ENCODE data around the gene TACR2. TPM values are rescaled to one million over a fixed set of nuclear protein-coding genes. Genes with fewer than 3 reads are reported as not detected.

Gene TACR2
- total RNA-seq, 2 donors from 2014 or later = not detected

DNA sequence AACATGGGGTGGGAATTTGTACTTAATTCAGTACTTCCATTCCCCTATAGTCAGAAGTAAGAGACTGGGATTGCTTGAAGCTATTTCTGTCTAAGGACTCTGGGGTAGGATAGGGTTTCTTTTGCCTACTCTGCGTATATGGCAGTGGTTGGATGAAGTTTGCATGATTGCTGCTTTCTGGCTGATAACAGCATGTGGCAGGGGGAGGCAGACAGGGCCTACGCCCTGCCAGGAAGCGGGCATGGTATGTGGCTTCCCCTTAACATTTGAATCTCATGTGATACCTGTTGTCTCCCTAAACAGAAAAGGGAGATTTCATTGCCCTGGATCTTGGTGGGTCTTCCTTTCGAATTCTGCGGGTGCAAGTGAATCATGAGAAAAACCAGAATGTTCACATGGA, 57.1 kb downstream of the TACR2 start:
- H3K9ac ChIP-seq (ENCODE audit: extremely low read depth, low read length, poor library complexity, severe bottlenecking) = no peak overlapping the region
- Mint-ChIP-seq H3K36me3 (ENCODE audit: low read depth) (peaks cover 4% of the 10 kb centered on the region), H3K27ac (no peak overlapping the region), H3K27me3 (ENCODE audit: insufficient read depth) (no peaks in the 10 kb centered on the region), H3K4me3 (no peak overlapping the region), H3K4me1 (peaks cover 11% of the 10 kb centered on the region), H3K9me3 (no peaks in the 10 kb centered on the region)
- TF ChIP-seq, protein P1, sequence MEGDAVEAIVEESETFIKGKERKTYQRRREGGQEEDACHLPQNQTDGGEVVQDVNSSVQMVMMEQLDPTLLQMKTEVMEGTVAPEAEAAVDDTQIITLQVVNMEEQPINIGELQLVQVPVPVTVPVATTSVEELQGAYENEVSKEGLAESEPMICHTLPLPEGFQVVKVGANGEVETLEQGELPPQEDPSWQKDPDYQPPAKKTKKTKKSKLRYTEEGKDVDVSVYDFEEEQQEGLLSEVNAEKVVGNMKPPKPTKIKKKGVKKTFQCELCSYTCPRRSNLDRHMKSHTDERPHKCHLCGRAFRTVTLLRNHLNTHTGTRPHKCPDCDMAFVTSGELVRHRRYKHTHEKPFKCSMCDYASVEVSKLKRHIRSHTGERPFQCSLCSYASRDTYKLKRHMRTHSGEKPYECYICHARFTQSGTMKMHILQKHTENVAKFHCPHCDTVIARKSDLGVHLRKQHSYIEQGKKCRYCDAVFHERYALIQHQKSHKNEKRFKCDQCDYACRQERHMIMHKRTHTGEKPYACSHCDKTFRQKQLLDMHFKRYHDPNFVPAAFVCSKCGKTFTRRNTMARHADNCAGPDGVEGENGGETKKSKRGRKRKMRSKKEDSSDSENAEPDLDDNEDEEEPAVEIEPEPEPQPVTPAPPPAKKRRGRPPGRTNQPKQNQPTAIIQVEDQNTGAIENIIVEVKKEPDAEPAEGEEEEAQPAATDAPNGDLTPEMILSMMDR (conservative IDR thresholded peaks at IDR 0.05) = no peak
- no peaks in the 10 kb centered on the region for H3K9me3 ChIP-seq (ENCODE audit: control insufficient read depth, low read length)
- no peak overlapping the region for H3K27ac ChIP-seq (ENCODE audit: low read depth, low read length)
- H3K36me3 ChIP-seq (ENCODE audit: control insufficient read depth, insufficient read depth, low read length) = no peaks in the 10 kb centered on the region
- no peaks in the 10 kb centered on the region for H3K4me1 ChIP-seq (ENCODE audit: control insufficient read depth, insufficient read depth, low read length)
- no peak overlapping the region for H3K4me3 ChIP-seq (ENCODE audit: low read length)
- no peaks in the 10 kb centered on the region for H3K27me3 ChIP-seq (ENCODE audit: control insufficient read depth, insufficient read depth, low read length, poor library complexity, severe bottlenecking)
- DNase-seq = no peak
- WGBS, 2 experiments (ENCODE audit: insufficient coverage in 1 of 2, insufficient read length in 1 of 2) = 91 to 92% methylated on average over 5 of the region's 5 CpGs

DNA sequence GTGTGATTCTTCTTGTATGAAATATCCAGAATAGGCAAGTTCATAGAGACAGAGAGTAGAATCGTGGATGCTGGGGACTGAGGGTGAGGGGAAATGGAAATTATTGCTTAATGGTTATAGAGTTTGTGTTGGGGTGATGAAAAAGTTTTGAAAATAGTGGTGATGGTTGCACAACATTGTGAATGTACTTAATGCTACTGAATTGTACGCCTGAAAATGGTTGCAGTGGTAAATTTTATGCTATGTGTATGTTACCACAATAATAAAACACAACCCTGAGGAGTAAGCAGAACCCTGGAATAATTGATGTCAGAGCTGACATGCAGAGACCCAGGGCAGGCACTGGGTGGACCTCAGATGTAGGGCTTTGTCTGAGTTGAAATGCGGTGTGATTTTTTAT, 57.6 kb downstream of the TACR2 start:
- Histone ChIP-seq H3K9ac (ENCODE audit: extremely low read depth, low read length, poor library complexity, severe bottlenecking) (no peak overlapping the region), H3K27ac (ENCODE audit: low read depth, low read length) (no peak overlapping the region), H3K36me3 (ENCODE audit: control insufficient read depth, insufficient read depth, low read length) (no peaks in the 10 kb centered on the region), H3K4me1 (ENCODE audit: control insufficient read depth, insufficient read depth, low read length) (no peaks in the 10 kb centered on the region), H3K27me3 (ENCODE audit: control insufficient read depth, insufficient read depth, low read length, poor library complexity, severe bottlenecking) (no peaks in the 10 kb centered on the region), H3K9me3 (ENCODE audit: control insufficient read depth, low read length) (no peaks in the 10 kb centered on the region), H3K4me3 (ENCODE audit: low read length) (no peak overlapping the region)
- 92 to 93% methylated on average over 2 to 3 of the region's 3 CpGs for WGBS, 2 experiments (ENCODE audit: insufficient coverage in 1 of 2, insufficient read length in 1 of 2)
- TF ChIP-seq, protein P1 (conservative IDR thresholded peaks at IDR 0.05) = no peak
- Mint-ChIP-seq H3K27me3 (ENCODE audit: insufficient read depth) (no peaks in the 10 kb centered on the region), H3K4me1 (peaks cover 11% of the 10 kb centered on the region), H3K9me3 (no peaks in the 10 kb centered on the region), H3K4me3 (no peak overlapping the region), H3K27ac (peak overlapping the region; percentile 28), H3K36me3 (ENCODE audit: low read depth) (peaks cover 4% of the 10 kb centered on the region)
- DNase-seq = no peak

DNA sequence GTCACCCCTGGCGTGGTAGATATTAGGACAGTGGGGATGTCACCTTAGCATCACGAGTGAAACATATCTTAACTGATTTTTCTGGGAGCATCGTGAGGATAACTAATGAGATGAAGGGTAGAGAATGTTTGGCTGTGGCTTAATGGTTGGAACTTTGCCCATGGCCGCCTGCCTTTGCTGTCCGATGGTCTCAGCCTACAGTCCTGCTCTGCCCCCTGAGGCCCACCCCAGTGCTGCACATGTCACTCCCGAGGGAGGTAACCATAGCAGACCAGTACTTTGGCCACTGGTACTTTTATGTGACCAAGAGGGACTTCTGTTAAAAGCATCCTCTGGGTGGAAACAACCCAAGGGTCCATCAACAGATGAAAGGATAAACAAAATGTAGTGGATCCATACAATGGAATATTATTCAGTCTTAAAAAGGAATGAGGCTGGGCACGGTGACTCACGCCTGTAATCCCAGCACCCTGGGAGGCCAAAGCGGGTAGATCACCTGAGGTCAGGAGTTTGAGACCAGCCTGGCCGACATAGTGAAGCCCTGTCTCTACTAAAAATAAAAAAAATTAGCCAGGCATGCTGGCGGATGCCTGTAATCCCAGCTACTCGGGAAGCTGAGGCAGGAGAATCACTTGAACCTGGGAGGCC, 58.4 kb downstream of the TACR2 start:
- Histone ChIP-seq H3K27ac (ENCODE audit: low read depth, low read length) (no peak overlapping the region), H3K27me3 (ENCODE audit: control insufficient read depth, insufficient read depth, low read length, poor library complexity, severe bottlenecking) (no peaks in the 10 kb centered on the region), H3K4me3 (ENCODE audit: low read length) (no peak overlapping the region), H3K4me1 (ENCODE audit: control insufficient read depth, insufficient read depth, low read length) (no peaks in the 10 kb centered on the region), H3K9ac (ENCODE audit: extremely low read depth, low read length, poor library complexity, severe bottlenecking) (no peak overlapping the region), H3K36me3 (ENCODE audit: control insufficient read depth, insufficient read depth, low read length) (no peaks in the 10 kb centered on the region), H3K9me3 (ENCODE audit: control insufficient read depth, low read length) (no peaks in the 10 kb centered on the region)
- no peak for DNase-seq
- TF ChIP-seq, protein P1 (conservative IDR thresholded peaks at IDR 0.05) = peak; percentile 51
- Mint-ChIP-seq H3K4me1 (peaks cover 11% of the 10 kb centered on the region), H3K27me3 (ENCODE audit: insufficient read depth) (no peaks in the 10 kb centered on the region), H3K27ac (peak overlapping the region; percentile 42), H3K9me3 (no peaks in the 10 kb centered on the region), H3K36me3 (ENCODE audit: low read depth) (peaks cover 4% of the 10 kb centered on the region), H3K4me3 (no peak overlapping the region)
- 91% methylated on average over 7 to 12 of the region's 12 CpGs for WGBS, 2 experiments (ENCODE audit: insufficient coverage in 1 of 2, insufficient read length in 1 of 2)
